ENCODE results near the gene FBXL17.
"Not testable (repeated sequence)": the region's sequence is repeated elsewhere in the genome, so short reads cannot be mapped to it uniquely, and the experiment has no call there.

The FBXL17 gene

GRCh38 chr5:108315829-108316228 is 66.1 kb downstream of the FBXL17 start:
- DNase-seq (ENCODE audit: insufficient read length, low spot score) = no peak
- no peak for FAIRE-seq

- DNase-seq (ENCODE audit: insufficient read length, low spot score) = no peak
- no peak for FAIRE-seq
Measured at GRCh38 chr5:108312258-108312657, 69.6 kb downstream of the FBXL17 start.

GRCh38 chr5:108311682-108312081 is 70.2 kb downstream of the FBXL17 start:
- FAIRE-seq (no peak), DNase-seq (ENCODE audit: insufficient read length, low spot score) (no peak)

- no peak for FAIRE-seq
Measured at GRCh38 chr5:108303611-108304010, 78.3 kb downstream of the FBXL17 start.

GRCh38 chr5:108303086-108303485 is 78.8 kb downstream of the FBXL17 start:
- no peak for DNase-seq (ENCODE audit: insufficient read length, low spot score)
- FAIRE-seq = no peak

More at GRCh38 chr5:108303611-108304010, 78.3 kb downstream of the FBXL17 start:
- DNase-seq (ENCODE audit: insufficient read length, low spot score) = no peak

GRCh38 chr5:108297042-108297601 is 84.8 kb downstream of the FBXL17 start:
- DNase-seq (ENCODE audit: insufficient read length, low spot score) (no peak), FAIRE-seq (no peak)

- no peak for DNase-seq (ENCODE audit: insufficient read length, low spot score)
- FAIRE-seq = no peak
Measured at GRCh38 chr5:108295578-108296368, 86.1 kb downstream of the FBXL17 start.

- DNase-seq (ENCODE audit: insufficient read length, low spot score) (no peak), FAIRE-seq (no peak)
Measured at GRCh38 chr5:108280960-108281569, 100.8 kb downstream of the FBXL17 start.

GRCh38 chr5:108280248-108280647 is 101.7 kb downstream of the FBXL17 start:
- FAIRE-seq (no peak), DNase-seq (ENCODE audit: insufficient read length, low spot score) (no peak)

GRCh38 chr5:108278285-108279240 is 103.3 kb downstream of the FBXL17 start:
- no peak for FAIRE-seq
- DNase-seq (ENCODE audit: insufficient read length, low spot score) = no peak

GRCh38 chr5:108276187-108277050 is 105.5 kb downstream of the FBXL17 start:
- DNase-seq (ENCODE audit: insufficient read length, low spot score) (no peak), FAIRE-seq (no peak)

- DNase-seq (ENCODE audit: insufficient read length, low spot score); FAIRE-seq: not testable (repeated sequence)
Measured at GRCh38 chr5:108274080-108274479, 107.8 kb downstream of the FBXL17 start.

GRCh38 chr5:108271127-108271526 is 110.8 kb downstream of the FBXL17 start:
- no peak for FAIRE-seq
- DNase-seq (ENCODE audit: insufficient read length, low spot score) = no peak

GRCh38 chr5:108266242-108266641 is 115.7 kb downstream of the FBXL17 start:
- no peak for DNase-seq (ENCODE audit: insufficient read length, low spot score)
- no peak for FAIRE-seq

GRCh38 chr5:108264533-108264932 is 117.4 kb downstream of the FBXL17 start:
- FAIRE-seq (no peak), DNase-seq (ENCODE audit: insufficient read length, low spot score) (no peak)

GRCh38 chr5:108263338-108263737 is 118.6 kb downstream of the FBXL17 start:
- FAIRE-seq (no peak), DNase-seq (ENCODE audit: insufficient read length, low spot score) (no peak)

GRCh38 chr5:108260858-108261170 is 121.1 kb downstream of the FBXL17 start:
- DNase-seq (ENCODE audit: insufficient read length, low spot score) (no peak), FAIRE-seq (no peak)

GRCh38 chr5:108260117-108260857 is 121.6 kb downstream of the FBXL17 start:
- DNase-seq (ENCODE audit: insufficient read length, low spot score) (peak; percentile 21), FAIRE-seq (peak; percentile 96)

- FAIRE-seq (no peak), DNase-seq (ENCODE audit: insufficient read length, low spot score) (no peak)
Measured at GRCh38 chr5:108259306-108259705, 122.6 kb downstream of the FBXL17 start.

Measured in GM19239 (cell line).